HG02852 (cell line): Measurements from ENCODE around the gene RHCE.
"Not testable (repeated sequence)": the region's sequence is repeated elsewhere in the genome, so short reads cannot be mapped to it uniquely, and the experiment has no call there.

Experiments used
- ATAC-seq: cut with Tn5 transposase; IDR thresholded peaks from one replicate; pipeline ENCODE4 v1.9.1; 2021; ENCODE audit warnings: mild to moderate bottlenecking, moderate library complexity; ENCODE audit not compliant: unreplicated experiment

The RHCE gene

DNA sequence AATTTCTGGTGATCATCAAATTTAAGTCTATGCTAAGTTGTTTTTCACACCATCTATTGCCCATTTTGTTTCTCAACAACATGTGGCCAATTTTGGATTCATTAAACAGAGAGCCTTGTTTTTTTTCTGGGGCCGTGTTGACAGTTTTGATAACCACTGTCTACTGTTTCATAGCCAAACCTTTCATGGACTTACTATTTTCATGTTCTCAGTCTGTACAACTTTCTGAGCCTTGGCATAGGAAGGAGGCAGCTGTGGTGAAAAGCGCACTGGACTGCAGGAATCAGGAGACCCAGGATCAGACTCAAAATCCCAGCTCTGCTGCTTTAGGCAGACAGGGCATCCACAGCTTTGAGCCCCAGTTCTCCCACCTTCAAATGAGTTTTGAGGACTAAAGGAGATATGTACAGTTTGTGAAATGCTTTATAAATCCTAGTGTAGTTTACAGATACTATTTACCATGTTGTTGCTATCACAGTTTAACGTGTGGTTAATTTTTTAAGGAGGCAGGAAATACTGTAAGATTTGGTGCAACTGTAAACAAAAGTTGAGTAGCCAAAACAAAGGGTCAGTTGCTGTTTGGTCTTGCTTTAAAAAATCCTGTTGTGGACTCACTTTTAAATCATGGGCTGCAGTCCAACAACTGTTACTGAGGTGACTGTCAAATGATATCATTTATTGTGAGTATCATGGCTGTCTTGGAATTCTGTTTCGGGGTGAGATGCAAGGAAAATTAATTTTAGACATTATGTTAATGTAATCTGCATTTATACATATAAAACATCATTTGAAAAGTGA is 13.0 kb upstream of the RHCE start:
- ATAC-seq, result no peak

DNA sequence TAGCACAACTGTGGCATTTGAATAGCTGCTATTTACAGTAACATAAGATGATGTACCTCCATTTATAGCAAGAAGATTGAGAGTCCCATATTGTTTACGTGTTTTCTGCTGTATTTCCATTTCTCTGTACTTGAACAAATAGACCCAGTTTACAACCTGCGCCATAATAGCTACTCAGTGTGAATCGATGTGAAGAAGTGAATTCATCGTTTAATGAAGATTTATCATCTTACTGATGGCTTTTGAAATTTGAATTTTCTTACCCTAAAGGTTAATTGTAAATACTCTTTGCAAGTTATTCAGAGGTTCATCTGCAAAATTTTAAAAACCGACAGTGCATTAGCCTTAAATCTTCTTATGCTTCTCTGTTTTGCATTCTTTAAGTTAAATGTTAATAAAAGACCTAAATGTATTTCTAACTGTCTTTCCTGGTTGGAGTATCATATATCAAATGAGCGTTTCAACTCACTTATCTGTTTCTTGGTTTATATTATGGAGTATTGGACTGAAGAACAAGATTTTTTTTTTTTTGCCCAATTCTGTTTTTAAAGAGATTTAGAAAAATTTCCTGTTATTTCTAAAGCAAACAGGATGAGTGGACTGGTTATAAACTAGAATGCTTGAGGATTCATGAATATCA is 12.2 kb upstream of the RHCE start:
- no peak for ATAC-seq

DNA sequence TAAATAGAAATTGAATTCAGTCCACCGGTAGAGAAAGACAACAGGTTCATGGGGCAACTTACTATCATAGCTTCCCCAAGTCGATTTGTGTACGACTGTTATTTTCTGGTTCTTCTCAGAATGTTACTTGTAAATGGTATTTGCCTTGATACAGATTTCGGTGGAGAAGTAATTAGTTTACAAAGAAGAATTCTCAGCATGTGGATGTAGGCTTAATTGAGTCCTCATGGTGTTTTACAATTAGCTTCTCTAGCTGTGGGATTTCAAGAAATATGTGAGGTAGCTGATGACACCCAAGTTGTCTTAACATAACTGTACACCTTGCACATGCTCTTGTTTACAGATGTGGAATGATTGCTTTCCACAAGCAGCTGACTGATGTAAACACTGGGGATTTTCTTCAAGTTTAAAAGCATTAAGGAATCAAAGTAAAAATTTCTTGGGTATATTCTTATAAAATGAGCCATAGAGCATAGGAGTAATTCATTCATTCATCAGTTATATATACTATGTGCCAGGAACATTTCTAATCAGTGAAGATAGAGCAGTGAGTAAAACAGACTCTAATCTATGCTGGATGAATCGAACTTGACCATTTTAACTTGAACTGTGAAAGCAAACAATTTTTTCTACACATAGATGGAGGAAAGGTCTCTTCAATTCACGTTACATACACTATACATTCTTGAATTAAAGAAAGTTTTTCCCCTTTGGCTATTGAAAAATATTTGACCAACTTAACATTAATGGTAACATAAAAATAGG is 11.5 kb upstream of the RHCE start:
- no peak for ATAC-seq

DNA sequence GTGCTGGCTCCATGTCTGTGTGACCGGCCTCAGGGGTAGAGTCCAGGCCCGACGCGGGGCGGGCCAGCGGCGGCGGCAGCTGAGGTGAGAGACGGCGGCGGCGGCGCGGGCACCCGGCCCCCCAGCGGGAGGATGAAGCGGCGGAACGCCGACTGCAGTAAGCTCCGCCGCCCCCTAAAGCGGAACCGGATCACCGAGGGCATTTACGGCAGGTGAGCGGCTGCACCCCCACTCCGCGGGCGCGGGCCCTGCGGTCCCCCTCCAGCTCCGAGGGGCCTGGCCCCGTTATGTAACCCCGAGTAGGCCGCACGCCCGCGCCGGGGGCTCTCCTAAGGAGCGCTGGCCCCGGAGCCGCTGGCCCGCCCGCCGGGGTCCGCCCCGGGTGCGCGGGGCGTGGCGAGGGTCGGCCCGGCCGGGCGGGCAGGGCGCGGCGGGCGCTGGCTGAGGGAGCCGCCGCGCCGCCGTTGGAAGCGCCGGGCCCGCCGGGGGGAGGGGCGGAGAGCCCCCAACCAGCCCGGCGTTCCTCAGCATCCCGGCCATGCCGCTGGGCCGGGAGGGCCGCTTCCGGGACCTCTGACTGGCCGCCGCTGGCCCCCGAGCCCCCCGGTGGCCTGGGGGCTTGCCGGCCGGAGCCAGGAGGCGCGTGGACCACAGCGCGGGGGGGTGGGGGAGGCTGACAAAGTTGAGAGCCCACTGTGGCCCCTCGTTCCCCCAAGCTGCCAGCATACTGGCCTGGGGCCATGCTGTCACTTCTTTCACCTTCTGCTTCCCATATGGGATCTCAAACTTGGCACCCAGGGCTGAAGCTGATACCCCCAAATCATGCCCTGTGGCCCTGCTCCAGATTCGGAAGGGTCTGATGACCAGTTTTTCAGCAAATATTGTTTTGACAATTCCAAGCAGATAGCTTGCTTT is 10.6 kb upstream of the RHCE start:
- ATAC-seq, result peak; percentile 20

DNA sequence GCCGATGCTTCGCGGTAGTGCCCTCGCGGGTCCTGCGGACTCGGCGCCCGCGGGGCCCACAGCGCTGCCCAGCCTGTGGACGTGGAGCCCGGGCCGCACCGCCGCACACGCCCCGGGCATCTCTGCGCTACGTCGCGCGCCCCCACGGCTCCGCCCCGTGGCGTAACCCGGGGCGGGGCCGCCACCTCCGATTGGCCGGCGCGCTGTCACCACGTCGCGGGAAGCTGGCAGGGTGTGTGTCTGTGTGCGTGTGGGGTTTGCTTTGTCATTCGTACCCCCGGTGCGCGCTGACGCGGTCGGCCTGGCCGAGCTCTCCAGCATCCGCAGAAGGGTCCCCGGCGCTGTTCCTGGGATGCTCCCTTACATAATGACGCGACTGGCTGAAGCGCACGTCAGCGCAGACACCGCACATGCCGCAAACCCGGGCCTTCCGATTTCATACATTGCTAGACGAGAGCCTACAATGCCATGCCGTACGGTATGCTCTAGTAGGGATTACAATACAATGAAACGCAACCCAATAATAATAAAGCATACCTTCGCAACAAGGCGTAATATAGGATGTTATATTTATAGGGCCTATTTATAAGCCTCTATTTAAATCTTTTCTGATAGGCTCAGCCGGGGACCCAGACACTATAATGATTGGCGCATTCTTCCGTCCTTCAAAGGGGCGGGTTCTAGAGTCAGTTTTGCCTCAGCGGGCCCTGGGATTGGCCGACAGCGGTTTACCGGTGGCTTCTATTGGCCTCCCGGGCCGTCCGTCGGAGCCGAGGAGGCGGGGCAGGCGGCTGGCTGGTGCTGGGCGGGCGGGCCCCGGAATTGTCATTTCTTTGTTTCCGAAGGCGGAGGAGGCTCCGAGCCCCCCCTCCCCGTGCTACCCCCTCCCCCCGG is 9.7 kb upstream of the RHCE start, which contains the start of gene MACO1:
Gene MACO1 (plus strand): TSS at position 825 of the 894 bp plus-strand sequence. CDS start 202 bp downstream, outside the sequence.
- peak; percentile 86 for ATAC-seq

DNA sequence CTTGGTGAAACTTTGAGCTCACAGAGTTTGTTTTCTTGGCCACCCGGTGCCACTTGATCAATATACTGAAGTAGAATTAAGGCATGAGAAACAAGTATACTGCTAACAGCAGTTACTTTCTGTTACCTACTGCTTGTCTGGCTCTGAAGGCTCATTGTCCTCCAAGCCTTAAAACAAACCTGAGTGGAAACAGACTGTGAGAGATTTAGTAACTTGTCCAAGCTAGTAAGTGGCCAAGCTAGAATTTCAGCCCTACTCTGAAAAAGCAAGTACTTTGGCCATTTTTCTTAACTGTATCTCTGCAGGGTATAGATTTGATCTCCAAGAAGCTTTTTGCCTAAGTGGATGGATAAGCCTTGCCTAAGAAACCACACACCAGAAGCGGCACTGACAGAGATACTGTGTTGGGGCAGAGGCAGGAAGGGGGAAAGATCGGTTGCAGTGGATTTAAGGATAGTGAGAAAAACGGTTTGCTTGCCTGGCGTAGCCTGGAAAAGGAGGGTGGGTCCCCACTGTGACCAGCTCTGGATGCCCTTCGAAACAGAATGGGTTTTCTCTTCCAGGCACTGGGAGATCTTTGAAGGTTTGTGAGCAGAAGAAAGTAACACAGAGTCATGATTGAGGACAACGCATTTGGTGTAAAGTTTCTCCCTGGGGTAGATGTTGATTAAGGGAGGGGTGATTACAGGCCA is 8.0 kb upstream of the RHCE start:
- ATAC-seq, result no peak

DNA sequence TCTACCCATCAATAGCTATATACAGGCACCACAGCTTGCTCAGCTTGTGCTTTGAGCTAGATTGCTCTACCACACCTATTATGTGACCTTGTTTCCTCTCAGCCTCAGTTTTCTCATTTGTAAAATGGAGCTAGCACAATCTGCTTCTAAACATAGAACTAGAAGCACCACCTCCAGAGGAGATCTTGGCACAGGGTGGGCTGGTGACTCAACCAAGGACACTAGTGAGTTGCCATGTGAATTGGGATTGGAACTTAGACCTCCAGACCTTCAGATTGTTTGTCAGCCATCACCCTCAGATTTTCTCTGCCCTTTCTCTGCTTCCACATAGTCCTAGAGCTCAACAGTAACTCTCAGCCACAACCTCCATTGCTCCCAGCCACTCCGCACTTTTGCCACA is 7.1 kb upstream of the RHCE start:
- ATAC-seq, result no peak

DNA sequence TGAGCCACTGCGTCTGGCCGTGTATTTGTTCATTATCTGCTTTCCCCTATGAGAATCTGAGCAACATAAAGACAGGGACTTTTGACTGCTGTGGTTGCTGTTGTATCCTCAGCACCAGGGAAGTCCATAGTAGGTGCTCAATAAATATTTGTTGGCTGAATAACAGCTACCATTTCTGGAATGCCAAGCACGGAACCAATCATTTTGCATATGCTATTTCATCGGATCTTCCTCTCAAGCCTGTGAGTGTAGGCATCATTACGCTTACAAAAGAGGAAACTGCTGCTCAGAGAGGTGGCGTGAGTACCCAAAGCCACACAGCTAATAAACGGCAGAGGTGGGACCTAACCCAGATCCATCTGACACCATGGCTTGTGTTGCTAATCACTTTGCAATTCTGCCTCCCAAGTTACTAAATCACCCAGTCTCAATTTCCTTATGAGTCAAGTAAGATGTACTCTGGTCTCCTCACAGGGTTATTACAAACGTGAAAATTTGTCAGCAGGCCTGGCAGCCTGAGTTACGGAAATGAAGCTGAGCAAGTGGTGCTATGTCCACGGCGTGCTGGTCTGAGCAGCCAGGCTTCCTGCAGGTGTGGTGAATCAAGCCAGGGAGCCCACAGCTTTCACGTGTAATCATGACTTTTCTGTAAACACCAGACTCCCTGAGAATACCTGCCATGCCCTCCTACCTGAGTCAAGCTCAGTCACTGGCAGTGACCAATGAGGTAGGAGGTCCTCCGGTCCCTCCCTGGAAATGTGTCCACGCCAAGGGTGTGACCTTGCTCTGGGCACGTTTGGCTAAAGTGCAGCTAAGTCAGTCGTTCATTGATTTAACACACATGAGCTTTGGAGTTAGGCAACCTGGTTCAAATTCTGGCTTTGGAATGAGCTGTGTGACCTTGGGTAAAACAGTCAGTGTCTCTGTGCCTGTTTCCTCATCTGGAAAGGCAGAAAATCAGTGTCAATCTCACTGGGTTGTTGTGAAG is 4.8 kb upstream of the RHCE start:
- no peak for ATAC-seq

DNA sequence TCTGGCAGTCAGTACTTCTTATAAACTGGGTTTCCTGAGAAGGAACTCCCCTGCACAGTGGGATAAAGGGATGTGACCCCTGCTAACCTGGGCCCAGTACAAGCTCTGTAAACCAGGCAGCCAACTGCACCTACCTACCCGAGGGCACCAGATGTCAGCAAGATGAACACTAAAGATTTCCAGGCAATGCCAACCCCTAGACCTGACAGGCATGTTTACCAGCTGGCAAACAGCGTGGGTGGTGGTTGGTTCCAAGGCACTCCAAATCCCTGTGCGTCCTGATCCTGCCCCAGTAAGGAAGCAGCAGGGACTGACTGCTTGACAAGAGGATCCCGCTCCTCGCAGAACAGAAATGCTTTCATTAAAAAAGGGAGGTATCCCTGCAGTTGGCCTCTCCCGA is 2.6 kb upstream of the RHCE start:
- ATAC-seq, result not testable (repeated sequence)

DNA sequence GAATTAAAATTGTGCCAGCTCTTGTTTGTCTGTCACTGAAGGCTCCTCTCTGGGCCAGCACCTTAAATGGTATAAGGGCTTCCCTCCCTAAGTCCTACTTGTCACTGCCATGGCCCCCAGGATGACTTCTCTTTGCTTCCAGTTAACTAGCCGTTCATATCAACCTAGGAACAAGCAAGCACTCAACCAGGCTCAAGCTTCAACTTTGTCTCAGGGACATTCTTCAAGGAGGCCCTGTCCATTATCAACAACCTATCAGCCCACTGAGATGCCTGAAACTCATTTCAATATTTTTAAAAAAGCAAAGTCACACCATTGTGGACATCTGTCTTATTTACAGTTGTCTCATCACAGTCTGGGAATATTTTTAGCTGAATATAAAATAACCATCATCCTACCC is 1.3 kb downstream of the RHCE start:
- ATAC-seq, result not testable (repeated sequence)

DNA sequence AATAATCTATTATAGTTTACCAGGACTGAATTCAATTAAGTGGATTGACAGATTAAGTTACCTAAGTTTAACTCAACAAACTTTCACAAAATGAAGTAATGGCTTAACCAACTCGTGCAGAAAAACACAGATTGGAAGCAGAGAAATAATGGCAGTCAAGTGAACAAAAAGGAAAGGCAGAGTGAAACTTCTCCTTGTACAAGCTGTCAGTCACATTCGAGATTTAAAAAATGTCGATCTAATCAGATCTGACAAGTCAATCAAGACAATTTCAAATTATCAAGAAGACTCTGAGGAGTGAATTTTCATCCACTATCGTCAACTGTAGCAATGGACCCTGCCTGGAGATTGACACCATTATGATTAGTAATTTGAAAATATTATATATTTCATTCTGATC is 3.3 kb downstream of the RHCE start:
- ATAC-seq, result not testable (repeated sequence)

DNA sequence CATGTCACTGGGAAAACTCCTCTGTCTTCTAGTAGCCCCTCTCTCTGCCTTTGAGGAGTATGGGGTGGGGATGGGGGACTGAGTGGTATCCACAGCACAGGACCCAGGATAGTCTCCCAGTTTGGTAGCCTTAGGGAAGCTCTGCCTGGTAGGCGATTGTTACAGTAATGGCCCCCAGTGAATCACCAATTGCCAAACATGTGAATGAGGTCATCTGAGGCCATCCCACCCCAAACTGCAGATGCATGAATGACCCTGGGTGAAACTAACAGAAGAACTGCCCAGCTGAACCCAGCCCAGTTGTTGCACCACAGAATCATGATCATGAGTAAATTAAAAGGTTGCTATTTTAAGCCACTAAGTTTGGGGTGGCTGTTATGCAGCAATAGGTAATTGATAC is 6.0 kb downstream of the RHCE start:
- ATAC-seq, result not testable (repeated sequence)

DNA sequence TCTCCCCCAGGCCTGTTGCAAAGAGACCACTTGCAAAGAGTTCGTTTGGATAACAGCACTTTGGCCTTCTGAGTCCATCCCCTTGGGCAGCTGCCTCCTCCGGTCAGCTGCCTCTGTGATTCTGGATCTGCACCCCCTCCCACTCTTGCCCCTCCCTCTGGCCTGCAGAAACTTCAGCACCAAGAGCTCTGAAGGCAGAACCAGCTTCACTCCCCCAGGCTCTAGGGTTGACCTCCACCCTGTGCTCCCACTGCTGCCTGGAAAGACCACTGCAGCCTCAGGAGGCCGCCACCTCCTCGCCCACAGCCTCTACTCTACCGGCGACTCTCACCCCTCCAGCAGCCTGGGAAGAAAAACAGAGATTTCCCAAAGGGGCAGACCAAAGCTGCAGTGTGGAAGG is 6.5 kb downstream of the RHCE start:
- ATAC-seq, result not testable (repeated sequence)

DNA sequence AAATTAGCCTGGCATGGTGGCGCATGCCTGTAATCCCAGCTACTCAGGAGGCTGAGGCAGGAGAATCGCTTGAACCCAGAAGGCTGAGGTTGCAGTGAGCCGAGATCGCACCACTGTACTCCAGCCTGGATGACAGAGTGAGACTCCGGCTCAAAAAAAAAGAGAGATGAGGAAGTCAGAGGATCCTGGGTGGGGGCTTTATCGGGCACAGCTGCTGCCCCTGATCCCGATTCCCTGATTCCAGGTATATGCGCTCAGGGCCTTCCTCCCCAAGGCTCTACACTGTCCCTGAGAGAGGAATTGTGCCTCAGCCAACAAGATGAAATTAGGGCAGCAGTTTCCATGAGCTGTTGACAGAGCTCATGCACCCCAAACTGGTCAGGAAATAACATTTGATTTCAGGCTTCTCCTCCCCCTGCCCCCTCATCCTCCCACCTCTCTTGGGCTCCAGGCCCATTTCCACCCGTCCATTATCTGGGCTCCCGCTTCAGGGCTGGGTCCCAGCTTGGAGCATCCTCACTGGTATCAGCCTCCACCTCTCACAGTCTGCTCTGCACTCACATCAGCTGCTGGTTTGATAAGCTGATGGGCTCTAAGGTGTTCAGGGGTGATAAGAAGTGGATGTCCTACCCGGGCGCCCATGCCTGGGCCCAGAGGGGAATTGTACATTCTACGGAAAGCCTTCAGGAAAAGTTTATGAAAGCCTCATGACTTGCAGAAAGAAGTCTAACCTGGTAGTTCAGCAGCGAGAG is 7.6 kb downstream of the RHCE start:
- not testable (repeated sequence) for ATAC-seq

DNA sequence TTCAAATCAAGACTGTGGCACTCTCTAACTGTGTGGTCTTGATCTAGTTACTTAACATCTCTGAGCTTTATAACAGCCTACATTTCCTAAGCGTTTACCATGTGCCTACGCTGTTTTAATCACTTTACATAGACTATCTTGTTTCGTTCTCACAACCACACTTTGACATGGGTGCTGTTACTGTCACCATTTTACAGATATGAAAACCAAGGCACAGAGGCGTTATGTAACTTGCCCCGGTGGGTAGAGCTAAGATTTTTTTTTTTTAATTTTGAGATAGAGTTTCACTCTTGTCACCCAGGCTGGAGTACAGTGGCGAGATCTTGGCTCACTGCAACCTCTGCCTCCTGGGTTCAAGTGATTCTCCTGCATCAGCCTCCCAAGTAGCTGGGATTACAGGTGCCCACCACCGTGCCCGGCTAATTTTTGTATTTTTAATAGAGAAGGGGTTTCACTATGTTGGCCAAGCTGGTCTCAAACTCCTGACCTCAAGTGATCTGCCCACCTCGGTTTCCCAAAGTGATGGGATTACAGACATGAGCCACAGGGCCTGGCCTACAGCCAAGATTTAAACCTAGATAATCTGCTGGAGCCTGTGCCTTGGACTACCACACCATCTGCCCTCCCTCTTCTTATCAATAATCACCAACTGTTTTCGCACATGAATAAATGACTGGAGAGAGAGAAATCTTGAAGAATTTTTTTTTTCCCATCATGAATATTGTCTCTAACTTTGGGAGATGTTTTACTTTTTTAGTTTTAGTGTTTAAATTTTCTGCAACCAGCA is 10.8 kb downstream of the RHCE start:
- ATAC-seq, result not testable (repeated sequence)

DNA sequence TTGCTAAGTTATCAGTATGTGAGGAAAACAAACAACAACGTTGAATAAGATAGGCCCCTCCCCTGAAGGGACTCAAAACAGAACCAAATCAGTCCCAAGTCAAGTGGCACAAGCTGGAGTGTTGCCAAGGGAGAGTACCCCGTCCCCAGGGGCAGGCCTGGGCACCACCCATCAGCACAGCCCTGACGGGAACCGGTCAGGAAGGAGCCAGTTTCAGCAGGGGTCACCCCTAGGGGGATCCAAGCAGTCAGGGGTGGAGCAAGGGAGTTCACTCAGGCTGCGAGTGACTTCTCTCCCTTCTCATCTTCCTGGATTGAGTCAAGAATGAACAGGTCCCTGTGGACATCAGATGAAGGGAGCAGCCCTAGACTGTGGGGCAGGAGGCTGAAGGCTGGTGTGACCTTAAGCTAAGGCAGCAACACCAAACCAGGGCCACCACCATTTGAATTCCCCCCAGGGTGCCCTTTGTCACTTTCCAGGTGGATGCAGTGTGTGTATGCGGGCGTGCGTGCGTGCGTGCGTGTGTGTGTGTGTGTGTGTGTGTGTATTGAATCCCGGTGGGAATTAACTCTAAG is 14.8 kb downstream of the RHCE start:
- not testable (repeated sequence) for ATAC-seq
